HS-27A (cell line): ENCODE results near the gene CLIC3.

Experiments used
- DNase-seq: peaks from one replicate; pipeline ENCODE4 v3.0.0-alpha.2; 2012; ENCODE audit warnings: low read depth, missing footprints

Gene CLIC3

DNA sequence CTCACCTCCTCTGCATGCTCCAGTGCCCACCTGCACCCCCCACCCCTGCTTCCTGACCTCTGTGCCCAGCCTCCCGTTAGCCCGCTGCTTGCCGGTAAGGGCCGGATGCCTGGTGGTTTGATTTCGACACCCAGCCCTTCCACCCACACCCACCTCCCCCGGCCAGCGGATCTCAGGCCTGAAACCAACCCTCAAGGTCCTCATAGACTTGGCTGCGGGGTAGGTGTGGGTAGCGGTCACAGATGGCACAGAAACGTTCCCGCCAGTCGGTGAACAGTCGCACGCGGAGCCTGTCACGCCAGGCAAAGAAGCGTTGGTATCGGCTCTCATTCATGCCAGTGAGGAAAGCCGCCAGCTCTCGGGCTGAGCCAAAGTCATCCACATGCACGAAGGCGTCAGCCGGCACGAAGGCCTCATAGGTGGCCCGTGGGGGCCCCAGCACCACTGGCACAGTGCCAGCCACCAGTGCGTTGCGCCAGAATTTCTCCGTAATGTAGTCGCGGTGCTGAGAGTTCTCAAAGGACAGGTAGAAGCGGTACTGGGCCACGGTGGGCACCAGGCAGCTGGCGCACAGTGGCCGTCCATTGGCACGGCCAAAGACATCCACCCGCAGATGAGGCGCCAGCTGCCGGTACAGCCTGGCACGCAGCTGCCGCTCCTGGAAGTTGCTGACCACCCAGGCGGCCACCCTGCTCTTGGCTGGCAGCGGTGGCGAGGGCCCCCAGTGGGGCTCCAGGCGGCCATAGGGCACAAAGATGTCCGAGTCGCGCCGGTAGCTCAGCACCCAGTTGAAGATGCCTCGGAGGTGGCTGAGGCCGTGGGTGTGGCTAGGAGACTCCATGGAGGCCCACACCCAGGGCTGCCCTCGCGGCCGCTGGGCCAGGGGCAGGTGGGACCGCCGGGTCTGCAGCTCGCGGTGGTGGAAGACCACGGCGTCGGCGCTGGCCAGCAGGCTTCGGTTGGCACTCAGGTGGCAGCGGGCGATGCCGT lies 34.5 kb upstream of the CLIC3 start:
- DNase-seq = no peak

DNA sequence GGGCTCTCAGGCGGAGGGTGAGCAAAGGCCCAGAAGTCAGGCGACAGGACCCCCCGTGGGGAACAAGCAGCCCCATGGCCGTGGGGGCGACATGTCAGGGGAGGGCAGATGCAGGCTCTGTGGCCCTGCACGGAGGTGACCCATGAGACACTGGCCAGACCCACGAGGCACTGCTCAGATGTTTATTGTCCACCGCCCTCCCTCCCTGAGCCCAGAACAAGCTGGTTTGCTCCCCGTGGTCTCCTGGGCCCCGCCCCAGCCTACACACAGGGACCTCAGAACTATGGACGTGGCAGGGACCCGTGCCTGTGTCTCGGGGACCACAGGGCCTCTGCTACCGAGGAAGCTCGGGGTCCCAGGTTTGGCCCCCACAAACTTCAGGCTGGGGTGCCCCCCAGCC lies 33.6 kb upstream of the CLIC3 start:
- no peak for DNase-seq

DNA sequence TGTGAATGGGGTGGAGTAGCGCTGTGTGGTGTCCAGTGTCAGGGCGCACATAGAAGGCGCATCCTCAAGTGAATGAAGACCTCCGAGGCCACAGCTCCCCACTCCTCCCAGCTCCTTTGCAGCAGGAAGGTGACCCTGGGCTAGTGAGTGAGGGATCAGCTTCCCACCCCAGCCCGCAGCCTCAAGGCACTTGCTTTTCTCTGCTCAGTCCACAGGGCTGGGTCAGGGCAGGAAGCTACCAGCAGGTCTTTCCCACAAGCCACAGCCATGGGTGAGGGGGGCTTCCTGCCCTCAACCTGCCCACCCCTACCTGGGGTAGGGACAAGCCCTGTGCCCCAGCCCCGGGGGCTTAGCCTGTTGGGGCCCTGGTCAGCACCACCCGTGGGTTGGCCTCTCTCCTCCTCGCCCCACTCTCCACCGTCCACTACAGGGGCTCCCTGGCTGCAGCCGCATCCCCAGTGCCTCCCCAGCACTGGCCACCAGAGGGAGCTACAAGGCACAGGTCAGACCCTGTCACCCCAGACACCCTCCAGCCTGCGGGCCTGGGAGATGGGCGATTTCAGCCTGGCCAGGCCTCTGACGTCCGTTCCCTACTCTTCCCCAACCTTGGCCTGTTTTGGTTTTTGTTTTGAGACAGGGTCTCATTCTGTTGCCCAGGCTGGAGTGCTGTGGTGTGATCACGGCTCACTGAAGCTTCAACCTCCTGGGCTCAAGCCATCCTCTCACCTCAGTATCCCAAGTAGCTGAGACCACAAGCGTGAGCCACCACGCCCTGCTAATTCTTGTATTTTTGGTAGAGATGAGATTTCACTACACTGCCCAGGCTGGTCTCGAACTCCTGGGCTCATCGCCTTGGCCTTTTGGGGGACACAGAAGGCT lies 32.9 kb upstream of the CLIC3 start:
- no peak for DNase-seq

DNA sequence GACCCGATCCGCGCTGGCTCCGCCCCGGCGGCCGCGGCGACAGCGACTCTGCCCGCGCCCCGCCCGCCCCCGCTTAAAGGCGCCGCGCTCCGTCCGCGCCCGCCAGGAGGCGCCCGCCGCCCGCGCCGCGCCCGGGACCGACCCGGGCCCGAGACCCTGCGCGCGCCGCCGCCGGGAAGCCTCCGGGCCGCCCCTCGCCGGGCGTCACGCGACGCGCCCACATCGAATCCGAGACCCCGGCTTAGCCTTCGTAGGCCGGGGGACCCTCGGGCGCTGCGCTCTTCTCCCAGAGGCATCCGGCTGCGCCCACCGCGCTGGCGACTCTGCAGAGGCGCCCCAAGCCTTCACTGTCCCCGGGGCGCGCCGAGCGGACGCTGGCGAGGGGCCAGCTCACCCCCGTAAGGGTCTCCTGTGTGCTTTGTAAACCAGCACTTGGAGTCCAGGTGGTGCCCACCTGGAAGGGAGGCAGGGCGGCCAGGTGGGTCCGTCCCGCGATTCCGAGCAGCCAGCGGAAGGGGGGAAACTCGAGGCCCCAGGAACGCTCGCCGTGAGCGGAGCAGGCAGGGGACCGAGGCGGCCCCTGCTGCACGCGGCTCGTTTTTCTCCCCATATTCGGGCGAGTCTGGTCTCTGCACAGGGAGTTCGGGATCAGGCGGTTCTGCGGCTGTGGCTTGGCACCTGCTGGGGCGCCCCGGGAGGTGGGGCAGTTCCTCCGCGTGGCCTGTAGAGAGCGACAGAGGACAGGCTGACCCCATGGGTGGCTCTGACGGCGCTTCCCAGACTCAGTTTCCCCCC lies 32.1 kb upstream of the CLIC3 start:
- no peak for DNase-seq

DNA sequence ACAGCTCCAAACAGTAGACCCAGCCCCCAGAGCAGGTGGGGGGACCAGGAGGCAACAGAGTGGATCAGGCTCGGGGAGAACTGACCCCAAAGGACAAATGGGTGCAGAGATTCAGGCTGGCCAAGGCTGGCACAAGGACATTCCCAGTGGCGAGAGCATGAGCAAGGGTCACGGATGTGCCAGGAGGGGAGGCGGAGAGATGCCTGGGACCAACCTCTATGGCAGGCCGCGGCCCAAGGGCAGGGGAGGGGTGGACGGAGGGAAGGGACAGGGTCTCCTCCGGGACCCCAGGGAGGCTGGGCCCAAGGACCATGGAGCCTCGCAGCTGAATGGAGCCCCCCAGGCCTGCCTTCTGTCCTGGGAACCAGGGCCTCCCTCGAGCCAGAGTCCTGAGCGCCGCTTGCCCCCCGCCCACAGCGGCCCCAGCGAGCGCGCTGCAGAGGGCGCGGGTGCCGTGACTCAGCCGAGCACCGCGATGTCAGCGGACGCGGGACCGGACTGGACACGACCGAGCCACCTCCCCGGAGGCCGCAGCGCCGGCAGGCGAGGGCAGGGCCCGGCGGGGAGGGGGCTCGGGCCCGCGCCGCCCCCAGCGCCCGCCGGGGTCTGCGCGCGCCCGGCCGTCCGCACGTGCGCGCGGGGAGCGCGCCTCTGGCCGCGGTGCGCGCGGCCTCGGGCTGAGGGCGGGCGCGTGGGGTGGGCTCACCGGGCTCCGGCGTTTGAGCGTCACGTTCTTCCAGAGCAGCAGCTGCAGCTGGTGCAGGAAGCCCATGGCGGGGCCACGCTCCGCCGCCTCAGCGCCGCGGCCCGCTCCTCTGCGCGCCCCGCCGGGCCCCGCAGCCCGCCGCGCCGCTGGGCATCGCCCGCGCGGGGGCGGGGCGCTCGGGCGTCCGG lies 31.2 kb upstream of the CLIC3 start, which contains the start of gene ABCA2:
Gene ABCA2, minus strand, starts transcription at position 869 of the 894 bp plus-strand sequence. Its CDS starts 97 bp downstream, at position 772.
- no peak for DNase-seq

DNA sequence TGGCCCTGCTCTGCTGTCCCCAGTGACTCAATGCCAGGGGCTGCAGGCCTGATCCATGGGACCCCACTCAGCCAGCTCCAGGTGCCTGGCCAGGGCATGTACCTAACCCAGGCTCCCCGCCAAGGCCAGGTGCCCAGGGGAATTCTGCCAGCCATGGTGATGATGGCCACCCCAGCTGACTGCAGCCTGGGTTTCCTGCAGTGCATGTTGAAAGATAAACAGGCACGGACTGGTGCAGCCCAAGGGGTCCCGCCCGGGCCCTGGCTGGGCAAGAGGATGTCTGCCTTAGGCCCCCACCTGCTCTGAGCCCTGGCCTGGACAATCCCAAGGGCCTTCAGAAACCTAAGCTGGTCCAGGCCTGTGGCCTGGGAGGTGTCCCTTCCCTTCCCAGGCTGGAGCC lies 30.5 kb upstream of the CLIC3 start:
- no peak for DNase-seq

DNA sequence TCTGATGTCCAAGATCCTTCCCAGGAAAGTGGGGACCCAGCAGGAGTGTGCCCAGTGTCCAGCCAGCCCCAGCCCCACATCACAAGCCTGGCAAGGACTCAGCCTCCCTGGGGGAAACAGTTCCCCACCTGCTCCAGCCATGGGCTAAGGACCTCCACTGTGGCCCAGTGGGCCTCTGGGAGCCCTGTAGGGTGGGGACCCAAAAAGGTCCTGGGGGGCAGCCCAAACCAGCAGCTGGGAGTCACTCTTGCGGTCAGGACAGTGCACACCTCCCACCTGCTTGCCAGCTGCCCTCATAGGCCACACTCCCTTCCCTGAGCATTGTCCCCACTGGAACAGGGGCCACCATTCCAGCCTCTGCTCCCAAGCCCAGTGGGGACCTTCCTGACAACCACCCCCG lies 30.0 kb upstream of the CLIC3 start:
- DNase-seq = no peak

DNA sequence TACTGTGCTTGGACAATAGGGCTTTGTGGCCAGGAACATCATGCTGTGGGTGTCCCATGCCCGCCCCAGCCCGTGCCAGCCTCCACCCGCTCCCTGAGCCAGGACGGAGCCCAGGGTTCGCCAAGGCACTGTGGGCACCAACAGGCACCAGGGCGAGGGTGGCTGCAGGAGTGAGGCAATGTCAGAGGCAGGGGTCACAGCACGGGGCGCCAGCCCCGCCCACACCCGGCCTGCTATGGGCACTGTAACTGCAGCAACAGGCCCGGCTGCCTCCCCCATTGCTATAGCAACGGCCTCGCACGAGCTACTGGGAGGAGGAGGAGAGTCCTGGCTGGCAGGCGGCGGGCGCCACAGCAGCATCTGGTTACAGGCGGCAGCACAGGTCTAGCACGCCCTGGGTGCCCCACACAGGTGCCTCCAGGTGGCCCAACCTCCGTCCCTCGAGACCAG lies 29.2 kb upstream of the CLIC3 start:
- no peak for DNase-seq

DNA sequence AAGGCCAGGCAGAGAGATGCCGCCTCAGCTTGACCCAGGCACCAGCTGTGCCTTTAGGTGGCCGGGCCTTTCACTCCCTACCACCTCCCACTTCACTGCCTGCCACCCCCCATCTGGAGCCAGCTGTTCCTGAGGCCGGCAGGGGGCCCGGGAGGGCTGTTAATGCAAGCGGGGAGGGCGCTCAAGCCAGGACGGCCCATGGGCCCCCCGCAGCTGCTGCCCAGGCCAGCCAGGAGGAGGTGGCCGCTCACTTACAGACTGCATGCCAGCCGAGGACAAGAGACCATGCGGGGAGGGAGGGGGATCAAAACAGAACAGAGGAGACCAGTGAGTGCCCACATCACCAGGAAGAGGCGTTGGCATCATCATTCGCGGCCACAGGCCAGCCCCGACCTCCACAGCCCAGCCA lies 27.2 kb upstream of the CLIC3 start:
- no peak for DNase-seq

DNA sequence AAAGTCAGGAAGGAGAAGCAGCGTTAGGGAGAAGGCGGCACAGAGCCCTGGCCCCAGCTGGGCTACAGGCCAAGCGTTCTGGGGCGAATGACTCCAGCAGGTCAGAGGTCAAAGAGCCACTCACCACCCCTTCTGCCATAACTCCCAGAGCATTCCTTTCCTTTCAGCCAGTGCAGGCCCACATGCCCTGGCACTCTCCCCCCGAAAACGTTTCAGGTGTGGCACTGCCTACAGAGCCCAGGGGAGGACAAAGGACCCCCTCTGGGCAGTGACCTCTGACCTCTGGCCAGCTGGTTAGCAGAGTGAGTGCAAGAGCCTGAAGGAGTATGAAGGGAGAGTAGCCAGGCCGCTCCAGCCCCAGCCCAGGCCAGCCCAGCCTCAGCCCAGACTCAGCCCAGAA lies 26.8 kb upstream of the CLIC3 start:
- DNase-seq = no peak

DNA sequence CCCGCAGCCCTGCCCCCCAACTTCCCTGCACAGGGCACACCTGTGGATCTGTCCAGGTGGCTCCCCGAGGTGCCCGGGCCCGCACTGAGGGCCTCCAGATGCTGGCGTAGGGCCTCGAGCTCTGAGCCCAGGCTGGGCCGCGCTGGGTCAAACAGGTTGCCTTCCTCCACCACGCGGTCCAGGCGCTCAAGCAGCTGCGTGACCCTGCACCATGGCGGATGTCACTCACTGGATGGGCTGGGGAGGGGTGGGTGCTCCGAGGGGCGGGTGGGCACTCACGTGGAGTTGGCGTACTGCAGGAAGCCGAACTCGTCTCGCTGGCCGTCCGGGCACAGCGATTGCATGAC lies 26.3 kb upstream of the CLIC3 start:
- DNase-seq = no peak

DNA sequence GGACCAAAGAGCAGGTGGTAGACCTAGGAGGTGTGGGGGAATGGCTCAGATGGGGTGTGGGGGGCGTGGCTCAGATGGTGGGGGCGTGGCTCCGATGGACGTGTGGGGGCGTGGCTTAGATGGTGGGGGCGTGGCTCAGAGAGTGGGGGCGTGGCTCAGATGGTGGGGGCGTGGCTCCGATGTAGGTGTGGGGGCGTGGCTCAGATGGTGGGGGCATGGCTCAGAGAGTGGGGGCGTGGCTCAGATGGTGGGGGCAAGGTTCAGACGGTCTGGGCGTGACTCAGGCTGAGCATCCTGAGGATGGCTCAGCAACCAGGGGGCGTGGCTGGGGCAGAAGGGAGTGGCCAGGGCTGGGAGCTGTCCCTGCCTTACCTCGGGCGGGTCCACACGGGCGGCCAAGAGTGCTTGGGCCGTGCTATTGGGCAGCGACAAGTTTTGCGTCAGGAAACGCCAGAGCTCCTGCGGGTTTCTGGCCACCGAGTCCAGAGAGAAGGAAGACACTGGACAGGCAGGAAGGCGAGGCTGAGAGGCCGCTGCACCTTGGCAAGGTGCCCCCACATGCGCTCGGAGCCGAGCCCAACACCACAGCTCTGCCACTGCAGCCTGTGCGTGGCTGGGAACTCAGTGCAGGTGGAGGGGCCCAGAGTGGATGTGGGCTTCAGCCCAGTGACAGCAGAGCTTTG lies 25.8 kb upstream of the CLIC3 start:
- no peak for DNase-seq

DNA sequence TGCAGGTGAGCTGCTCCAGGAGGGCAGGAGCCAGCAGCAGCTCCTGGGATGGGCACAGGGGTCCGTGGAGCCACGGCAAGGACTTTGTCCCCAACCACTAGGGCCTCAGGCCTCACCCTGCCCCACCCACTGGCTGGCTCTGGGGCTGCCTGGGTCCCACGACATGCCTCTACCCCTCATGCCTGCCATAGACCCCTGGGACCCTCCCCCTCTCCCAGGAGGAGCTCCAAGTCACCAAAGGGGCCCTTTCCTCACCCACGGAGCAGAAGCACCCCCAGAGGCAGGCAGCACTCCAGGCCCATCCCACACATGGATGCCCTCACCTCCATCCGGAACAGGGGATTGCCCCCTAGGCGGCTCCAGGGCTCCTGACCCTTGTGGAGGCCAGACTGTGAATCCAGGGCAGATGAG lies 25.2 kb upstream of the CLIC3 start:
- no peak for DNase-seq

DNA sequence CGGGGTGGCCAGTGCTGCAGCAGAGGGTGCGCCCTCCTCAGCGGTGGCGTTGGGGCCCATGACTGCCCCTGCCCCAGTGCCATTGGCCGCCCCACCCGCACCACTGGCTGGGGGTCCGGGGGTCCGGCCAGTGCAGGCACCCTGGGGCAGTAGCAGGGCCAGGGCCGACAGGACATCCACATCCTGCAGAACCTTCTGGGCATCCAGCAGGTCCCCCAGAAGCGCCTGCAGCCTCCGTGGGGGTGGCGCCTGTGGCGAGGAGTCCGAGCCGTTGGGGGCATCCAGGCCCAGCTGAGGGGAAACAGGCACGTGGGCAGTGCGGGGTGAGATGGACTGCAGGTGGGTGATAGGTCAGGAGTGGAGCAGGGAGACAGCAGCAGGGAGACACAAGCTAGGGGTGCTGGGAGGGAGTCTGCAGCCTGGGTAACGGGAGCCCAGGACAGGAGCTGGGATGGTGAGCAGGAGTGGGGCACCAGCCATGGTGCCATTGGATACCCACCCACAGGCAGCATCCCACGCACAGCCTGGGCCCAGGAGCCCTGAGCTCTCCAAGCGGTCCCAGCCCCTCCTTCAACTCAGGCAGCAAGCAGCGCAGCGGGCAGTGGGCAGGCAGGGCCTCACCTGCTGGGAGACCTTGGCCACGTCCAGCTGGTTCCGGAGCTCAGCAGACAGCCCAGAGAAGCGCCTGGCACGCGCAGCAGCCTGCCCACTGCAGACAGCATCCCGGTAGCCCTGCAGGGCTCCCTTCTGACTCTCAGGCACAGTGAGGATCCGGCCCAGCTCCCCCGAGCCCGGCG lies 24.6 kb upstream of the CLIC3 start:
- DNase-seq = no peak

DNA sequence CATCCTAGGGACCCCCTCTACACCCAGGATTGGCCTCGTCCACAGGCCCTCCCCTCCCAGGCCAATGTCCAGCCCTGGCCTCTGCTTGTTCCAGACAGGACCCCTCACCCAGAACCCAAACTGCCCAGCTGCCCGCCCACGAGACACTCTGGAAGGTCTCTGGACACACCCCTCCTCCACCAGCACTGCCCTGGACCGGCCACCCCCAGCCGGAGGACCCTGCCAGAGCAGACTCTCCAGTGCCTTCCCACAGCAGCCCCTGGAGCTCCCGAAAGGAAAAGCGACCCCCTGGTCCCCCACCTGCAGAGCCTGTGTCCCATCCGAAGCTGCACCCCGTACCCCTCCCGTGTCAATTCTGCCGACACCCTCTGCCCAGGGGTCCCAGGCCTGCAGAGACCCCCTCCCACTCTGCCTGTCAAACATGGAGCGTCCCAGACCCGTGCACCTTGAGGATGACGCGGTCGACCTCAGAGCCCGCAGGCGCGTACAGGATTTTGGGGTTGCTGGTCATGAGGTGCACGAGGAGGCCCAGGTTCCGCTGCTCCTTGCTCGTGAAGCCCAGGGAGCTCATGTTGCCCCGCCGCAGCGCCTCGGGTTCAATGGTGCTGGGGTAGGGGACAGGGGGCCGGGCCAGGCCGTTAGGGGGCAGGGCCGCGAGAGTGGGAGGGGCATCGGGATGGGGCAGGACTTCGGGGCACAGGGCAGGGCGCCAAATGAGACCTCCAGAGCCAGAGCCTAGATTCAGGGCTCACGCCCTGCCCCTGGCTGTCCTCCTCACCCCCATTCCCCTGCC lies 23.7 kb upstream of the CLIC3 start:
- no peak for DNase-seq

DNA sequence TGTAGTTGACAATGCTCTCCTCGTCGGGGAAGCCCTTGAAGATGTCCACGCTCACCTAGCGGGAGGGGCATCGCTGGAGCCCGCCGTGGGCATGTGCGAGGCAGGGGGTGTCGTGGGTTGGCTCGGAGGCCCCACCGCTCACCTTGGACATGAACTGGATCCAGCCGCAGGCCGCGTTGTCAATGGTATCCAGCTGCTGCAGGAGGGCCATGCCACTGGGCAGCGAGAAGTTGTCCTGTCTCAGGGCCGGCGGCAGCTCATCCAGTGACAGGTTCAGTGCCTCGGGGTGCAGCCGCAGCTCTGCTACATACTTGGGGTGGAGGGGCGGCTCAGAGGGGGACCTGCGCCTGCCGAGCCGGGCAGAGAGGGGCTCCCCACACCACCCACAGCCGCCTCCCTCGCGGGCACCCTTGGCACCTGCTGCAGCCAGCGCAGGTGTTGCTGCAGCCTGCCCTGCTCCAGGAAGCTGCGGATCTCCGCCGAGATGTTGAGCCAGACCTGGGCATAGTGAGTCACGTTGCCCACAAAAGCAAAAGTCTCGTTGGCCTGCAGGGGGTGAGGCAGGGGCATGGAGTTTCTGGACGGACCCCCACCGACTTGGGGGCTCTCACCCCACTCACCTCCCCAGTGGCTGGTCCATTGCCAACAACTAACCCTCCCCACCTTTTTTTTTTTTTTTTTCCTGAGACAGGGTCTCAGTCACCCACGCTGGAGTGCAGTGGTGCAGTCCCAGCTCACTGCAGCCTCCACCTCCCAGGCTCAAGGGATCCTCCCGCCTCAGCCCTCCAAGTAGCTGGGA lies 22.6 kb upstream of the CLIC3 start:
- no peak for DNase-seq

DNA sequence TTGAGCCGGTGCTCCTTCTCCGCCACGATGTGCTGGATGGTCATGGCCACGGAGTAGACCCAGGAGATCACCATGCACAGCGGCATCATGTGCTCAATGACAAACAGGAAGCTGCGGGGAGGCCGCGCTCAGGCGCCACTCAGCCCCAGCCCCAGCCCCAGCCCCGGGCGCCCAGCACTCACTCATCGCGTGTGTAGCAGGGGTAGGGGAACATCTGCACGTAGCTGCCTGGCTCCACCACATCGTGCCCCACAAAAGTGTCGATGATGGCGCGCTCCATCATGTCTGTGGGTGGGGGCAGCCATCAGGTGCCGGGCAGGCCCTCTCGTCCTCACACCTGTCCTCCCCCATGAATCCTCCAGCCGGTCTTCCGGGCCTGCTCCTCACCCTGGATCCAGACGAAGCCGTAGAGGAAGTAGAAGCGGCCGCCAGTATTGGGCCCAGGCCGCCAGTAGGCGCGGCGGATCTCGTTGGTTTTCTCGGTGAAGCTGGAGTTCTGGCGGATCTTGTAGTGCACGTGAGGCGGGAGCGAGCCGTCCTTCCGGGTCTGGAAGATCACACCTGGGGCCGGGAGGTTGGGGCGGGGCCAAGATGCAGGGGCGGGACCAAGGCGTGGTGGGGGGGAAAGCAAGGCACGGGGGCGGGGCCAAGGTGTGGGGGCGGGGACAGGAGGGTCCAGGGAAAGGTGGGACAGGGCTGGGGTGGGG lies 21.6 kb upstream of the CLIC3 start:
- DNase-seq = no peak
